ENCODE results near the gene HBD.
"Not testable (repeated sequence)": the region's sequence is repeated elsewhere in the genome, so short reads cannot be mapped to it uniquely, and the experiment has no call there.

The HBD gene

DNA sequence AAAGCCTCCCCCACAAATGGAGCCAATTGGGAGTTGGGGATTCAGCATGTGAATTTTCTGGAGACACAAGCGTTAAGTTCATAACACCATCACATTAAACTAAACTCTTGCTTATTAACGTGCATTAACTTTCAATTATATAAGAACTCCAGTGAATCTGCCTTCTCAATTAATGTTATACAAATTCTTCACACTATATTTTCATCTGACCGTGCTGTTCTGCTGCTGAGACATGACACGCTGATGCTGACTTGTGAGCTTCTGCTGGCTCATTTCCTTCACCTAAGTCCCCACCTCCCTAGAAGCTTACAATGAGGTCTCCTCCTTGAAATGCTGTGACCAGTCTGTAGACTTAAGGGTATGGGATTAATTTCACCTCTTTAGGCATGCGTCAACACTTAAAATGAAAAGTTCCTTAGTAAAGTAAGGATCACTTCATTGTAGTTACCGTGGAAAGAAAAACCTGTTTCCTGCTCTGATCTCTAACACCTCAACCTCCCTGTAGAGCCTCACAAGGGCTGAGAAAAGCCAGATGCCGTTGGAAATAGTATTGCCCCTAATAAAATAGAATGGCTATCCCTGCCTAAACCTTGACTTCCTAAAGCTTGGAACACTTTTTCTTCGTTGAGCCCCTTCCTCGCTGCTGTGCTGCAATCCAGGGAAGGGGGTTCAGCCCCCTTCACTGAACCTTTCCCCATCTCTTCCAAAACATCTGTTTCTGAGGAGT, 18.1 kb upstream of the HBD start:
- no peak for DNase-seq

DNA sequence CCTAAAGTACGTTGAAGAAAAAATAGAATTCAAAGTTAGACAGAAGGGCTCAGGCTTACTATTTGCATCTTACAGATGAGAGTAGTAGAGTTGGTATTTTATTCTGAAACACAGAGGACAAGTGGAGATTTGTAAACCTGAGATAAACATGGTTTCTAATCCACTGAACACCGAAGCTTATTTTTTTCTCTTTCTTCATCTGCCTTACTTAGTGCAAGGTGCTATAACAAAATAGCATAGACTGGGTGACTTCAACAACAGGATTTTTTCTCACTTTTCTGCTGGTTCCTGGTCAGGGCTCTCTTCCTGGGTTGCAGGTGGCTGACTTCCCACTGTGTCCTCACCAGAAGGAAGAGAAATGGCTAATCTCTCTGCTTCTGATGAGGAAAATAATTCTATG, 17.5 kb upstream of the HBD start:
- no peak for DNase-seq

DNA sequence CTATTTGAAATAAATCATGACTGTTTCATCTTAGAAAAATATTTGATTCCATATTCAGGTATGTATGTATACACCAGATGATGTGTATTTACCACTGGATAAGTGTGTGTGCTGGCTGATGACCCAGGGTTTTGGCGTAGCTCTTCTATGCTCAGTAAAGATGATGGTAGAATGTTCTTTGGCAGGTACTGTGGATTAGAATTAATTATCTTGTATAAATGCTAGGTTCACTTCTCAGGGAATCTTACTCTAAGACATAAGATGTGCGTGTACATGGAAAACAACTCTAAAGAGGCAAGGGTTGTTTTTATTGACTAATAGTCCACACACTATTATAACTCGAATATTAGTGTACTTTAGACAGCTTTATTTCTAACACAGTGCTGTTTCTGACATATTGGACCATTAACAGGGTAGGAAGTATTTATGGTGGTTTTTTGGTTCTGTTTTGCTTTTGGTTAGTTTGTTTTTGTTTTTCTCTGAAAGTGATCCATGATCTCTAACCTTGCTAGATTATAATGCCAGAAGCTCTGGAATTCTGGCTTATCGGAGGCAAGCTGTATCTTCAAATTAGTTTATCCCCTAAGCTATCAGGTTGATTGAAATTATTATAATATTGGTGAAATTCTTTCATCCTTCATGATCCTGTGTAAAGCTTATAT, 16.4 kb upstream of the HBD start:
- DNase-seq, result no peak

DNA sequence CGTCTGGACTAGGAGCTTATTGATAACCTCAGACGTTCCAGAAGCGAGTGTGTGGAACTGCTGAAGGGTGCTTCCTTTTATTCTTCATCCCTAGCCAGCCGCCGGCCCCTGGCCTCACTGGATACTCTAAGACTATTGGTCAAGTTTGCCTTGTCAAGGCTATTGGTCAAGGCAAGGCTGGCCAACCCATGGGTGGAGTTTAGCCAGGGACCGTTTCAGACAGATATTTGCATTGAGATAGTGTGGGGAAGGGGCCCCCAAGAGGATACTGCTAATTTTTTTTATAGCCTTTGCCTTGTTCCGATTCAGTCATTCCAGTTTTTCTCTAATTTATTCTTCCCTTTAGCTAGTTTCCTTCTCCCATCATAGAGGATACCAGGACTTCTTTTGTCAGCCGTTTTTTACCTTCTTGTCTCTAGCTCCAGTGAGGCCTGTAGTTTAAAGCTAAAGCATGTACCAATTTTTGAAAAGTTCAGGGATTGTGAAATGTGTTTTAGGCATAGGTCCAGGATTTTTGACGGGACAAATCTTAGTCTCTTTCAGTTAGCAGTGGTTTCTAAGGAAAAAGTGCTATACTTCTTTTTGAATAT, 15.6 kb upstream of the HBD start, which contains the start of gene HBG1:
Gene HBG1 (minus strand): TSS at position 51 of the 590 bp plus-strand sequence. CDS start 53 bp downstream, outside the sequence.
- not testable (repeated sequence) for DNase-seq

DNA sequence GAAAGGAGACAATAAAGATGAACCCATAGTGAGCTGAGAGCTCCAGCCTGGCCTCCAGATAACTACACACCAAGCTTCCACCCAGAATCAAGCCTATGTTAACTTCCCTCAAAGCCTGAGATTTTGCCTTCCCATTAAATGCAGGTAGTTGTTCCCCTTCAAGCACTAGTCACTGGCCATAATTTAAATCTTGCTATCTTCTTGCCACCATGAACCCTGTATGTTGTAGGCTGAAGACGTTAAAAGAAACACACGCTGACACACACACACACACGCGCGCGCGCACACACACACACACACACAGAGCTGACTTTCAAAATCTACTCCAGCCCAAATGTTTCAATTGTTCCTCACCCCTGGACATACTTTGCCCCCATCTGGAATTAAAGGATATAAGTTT, 14.2 kb upstream of the HBD start:
- DNase-seq, result not testable (repeated sequence)

DNA sequence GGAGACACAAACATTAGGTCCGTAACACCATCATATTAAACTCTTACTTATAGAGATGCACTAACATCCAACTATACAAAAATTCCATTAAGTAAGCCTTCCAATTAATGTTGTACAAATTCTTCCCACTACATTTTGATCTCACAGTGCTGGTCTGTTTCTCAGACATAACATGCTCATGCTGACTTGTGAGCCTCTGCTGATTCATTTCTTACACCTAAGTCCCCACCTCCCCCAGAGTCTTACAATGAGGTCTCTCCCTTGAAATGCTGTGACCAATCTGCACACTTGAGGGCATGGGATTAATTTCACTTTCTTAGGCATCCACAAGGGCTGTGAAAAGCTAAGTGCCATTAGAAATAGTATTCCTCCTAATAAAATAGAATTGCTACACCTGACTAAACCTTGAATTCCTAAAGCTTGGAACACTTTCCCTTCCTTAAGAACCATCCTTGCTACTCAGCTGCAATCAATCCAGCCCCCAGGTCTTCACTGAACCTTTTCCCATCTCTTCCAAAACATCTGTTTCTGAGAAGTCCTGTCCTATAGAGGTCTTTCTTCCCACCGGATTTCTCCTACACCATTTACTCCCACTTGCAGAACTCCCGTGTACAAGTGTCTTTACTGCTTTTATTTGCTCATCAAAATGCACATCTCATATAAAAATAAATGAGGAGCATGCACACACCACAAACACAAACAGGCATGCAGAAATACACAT, 13.3 kb upstream of the HBD start:
- DNase-seq, result no peak

DNA sequence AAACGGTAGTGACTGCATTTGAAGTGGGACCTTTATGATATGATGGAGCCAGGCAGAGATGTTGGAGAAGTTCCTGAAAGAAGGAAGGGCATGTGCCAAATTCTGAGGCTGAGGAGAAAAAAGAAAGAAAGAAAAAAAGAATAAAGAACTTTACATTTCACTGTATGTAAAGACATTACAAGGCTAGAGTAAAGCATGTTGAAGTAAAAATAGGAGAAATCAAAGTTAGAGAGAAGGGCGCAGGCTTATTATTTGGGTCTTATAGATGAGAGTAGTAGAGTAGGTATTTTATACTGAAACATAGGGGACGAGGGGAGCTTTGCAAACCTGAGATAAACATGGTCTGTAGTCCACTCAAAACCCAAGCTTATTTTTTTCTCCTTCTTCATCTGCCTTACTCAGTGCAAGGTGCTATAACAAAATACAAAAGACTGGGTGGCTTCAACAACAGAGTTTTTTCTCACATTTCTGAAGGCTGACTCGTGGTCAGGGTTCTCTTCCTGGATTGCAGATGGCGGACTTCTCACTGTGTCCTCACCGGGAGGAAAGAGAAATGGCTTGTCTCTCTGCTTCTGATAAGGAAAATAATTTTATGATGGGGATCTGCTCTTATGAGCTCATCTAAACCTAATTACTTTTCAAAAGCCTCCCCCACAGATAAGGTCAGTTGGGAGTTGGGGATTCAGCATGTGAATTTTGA, 12.6 kb upstream of the HBD start:
- no peak for DNase-seq

DNA sequence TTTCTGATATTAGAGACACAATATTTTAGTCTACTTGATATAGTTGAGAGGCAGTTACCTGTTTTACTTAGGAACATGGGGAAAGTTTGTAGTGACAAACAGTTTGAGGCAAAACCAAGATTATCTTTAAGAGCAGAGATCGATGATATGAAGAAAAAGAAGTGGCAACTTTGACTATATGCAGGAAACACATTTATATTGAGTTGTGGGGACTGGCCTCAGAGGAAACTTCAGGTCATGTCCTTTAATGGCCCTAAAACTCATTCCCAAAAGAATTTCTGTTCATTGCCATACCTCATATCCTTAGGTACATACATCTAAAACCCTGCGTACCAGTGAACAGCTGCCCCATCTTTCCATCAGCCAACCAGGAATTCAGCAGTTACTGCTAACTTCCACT, 10.9 kb upstream of the HBD start:
- no peak for DNase-seq

DNA sequence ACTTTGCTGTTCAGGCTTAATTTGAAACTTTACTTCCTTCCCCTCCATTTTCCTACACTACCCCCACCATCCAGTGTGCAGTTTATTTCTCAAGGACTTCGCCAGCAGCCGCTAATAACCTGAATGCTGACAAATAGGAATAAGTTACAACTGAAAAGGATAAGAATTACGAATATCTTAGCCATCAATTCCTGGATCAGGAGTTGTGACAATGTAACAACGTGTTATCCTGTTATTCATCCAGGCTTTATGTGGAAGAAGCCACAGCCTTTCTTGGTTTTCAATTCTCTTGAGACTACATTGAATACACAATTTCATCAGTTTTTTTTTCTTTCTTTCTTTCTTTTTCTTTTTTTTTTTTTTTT, 9.5 kb upstream of the HBD start:
- DNase-seq, result no peak

DNA sequence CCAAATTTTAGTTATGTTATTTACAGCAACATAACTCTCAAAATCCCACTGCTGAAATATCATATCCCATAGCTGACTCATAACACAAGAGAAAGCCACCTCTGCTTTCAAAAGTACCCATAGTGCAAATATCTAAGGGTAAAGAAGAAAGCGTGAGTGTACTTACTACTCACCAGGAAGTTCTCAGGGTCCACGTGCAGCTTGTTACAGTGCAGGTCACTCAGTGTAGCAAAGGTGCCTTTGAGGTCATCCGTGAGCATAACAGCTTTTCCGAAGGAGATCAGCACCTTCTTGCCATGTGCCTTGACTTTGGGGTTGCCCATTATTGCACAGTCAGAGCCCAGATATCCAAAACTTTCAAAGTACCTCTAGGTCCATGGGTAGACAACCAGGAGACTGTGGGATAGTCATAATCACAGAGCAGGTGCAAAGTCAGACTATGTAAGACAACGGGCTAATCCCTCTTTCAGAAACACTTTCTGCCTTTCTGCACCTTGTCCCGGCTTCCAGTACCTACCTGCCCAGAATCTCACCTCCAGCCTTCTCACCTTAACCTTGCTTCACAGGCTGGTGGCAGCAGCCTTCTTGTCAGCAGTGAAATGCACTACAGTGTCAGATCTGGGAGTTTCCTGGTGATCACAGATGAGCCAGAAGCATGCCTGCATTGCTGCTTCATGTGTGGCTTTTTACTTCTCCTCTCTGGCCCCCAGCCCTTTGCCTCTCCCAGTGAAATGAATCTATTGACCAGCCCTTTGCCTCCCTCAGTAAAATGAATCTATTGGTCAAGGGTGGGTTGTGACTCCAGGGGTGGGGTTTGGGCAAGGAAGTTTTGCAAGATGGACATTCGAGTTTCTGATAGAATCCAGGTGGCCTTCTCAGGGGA, 8.9 kb upstream of the HBD start:
- no peak for DNase-seq

DNA sequence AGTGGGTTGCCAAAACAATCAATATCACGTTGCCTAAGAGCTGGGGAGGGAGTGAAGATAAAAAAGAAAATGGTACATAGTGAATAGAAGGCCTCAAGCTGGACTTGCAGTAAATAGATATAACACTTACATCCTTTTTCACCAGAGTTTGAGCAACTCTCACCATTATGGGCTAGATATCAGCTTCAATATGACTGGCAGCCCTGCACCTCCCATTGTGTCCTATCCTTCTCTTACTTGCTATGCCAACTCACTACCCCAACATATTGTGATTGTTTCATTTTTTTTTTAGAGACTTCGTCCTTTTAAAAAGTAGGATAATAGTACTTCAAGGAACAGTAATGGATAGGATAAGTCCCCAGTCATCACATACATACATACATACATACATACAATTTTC, 7.9 kb upstream of the HBD start:
- DNase-seq, result no peak

DNA sequence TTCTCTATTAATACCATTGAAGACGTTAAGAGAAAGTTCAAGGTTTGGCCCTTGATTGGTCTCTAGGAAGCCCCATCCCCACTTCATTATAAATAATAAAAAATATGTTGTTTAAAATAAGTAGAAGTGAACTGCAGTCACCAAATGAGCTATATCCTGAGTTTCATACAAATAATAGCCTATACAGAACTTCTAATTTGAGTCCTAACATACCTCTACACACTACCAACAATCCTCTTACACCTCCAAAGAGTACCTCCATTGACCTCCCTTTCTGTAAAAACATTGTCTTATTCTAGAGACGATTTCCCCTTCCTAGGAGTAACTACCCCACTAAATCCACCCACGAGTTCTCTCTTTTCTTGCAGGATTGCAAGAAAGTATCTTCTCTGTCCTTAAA, 7.2 kb upstream of the HBD start:
- DNase-seq, result no peak

DNA sequence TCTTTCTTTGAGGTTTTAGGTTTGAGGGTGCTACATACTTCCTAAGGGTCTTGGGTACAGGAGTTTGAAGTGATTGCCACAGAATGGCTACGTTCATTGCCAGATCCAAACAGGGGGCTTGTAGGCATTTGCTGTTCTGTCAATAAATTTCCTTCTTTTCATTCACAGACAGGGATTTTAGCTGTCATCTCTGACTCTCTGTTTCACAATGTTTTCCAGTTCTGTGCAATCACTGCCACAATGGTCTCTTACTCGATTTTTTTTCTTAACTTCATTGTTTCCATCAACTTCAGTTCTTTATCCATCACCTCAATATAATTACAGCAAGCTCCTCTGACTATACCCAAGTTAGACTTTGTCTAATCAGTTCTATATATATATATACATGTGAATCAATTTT, 6.2 kb upstream of the HBD start:
- DNase-seq, result no peak

DNA sequence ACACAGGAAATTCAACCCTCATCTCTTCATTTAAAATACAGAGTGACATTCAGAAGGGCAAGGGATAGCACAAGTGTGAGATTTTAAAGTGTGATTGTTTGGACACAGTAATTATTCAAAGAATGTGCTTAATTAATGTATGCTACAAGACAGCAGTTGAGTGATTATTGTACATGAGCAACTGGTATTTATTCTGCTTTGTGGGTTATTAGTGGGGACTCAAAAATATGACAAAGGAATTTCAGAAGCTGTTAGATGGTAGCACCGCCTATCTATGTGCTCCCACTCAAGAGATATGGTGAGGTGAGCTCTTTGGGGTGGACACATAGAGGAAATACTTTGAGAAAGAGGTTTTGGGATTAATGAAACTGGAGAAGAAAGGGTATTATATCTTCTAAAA, 5.8 kb upstream of the HBD start:
- DNase-seq, result no peak

DNA sequence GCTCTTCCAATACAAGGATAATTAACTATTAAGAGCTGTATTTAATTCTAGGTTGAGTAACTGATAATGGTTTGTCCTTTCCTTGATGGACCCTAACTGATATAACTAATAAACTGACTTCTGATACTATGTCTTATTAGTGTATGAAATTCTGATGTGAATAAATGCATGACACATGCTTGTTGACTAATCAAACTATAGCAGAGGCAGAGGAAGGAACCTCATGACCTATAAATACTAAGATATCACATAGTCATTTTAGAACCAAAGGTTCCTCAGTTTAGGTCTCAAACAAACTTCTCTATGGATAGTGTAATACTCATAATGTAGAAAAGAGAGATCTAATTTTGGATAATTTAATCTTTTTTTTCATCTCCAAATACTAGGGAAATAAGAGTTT, 4.8 kb upstream of the HBD start:
- DNase-seq, result no peak

DNA sequence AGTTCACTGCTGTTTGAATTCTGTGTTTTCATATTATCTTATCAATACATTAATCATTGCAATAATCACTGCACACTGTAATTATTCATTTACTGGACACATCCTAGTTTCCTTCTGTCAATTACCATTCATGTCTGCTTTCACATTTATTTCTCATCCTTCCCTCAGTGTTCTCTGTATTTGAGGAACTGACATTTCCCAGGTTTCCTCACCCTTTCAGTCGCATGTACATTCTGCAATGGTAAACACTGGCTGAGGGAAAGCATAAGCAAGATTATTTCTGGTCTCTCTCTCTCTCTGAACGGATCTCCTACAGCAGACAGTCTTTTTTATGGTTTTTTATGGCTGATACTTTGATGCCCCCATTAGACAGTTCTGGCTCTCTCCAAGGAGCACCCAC, 4.2 kb upstream of the HBD start:
- no peak for DNase-seq

DNA sequence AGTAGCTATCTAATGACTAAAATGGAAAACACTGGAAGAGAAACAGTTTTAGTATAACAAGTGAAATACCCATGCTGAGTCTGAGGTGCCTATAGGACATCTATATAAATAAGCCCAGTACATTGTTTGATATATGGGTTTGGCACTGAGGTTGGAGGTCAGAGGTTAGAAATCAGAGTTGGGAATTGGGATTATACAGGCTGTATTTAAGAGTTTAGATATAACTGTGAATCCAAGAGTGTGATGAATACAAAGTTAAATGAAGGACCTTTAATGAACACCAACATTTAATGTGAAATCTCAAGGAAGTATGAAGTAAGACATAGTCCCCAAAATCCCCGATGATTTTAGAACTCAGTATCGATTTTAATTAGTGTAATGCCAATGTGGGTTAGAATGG, 3.1 kb upstream of the HBD start:
- DNase-seq, result no peak

DNA sequence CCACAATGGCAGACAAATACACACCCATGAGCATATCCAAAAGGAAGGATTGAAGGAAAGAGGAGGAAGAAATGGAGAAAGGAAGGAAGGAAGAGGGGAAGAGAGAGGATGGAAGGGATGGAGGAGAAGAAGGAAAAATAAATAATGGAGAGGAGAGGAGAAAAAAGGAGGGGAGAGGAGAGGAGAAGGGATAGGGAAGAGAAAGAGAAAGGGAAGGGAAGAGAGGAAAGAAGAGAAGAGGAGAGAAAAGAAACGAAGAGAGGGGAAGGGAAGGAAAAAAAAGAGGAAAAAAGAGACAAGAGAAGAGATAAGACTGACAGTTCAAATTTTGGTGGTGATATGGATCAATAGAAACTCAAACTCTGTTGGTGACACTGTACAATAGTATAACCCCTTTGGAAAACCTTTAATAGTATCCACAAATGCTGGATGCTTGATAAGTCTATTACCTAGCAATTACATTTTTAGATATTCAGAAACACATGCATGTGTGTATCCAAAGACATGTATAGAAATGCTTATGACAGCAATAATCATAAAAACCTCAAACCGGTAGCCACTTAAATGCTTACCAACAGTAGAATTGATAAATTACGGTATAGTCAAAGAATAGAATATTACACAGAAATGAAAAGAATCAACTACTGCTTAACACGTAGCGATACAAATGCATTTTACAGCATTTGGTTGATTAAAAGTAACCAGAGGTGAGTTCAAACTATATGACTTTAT, 1.2 kb upstream of the HBD start:
- DNase-seq, result no peak

DNA sequence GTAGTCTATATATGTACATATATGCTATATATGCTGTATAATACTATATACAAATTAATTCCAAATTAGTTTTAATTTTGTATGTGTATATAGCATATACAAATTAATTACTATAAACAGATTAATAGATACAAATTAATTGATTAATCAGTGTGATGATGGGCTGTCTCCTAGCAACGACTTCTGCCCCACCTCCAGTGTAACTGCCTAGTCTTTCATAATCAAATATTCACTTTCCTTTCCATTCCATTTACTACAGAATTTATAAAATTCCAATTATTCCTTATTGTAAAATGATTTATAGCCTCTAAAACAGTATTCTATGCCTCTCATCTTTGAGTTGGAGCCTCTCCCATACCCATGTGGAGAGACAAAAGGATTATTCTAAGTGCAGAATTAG, 976 bp downstream of the HBD start:
- no peak for DNase-seq

DNA sequence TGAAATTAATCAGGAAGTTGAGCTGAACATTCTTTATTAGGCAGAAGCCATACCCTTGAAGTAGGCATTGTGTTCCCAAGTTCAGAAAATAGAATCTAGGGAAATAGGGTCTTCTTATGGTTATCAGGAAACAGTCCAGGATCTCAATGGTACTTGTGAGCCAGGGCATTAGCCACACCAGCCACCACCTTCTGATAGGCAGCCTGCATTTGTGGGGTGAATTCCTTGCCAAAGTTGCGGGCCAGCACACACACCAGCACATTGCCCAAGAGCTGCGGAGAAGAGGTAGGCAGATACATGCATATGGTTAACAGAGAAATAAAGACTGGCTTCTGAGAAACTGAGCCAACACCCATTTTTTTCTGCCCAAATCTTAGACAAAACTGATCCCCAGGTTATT, 1.5 kb downstream of the HBD start:
- DNase-seq, result no peak

DNA sequence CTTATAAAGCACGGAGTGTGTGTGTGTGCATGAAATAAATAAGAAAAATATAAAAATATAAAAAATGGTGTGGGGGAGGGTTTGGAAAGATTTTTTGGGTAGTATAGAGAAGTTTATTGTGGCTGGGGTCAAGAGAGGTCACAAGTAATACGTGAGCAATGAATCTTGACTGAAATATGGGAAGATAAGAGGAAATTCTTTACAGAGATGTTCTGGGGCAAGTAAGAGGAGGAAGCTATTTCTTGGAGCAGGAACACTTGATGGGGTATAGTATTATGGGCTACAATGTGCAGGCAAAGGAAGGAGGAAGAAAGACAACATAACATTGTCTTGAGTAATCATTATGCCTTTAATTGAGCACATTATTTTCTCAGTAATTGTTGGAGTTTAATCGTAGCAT, 2.1 kb downstream of the HBD start:
- no peak for DNase-seq

DNA sequence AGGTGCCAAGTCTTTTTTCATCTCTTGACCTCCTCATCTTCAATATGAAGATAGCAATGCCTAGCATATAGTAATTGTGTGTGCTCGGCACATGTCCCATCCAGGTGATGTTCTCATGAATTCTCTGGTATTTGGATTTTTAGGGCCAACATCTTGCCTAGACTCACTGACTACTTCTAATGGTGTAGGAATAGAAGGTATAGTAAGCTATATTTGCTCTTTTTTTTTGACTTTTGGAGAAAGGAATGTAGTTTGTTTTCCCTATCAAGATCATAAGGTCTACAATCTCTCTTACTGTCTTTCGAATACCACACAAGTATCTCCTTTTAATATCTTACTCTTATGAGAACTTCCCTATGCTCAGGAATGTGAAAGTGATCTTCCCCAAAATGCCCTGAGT, 3.2 kb downstream of the HBD start:
- no peak for DNase-seq

All from stimulated activated CD4-positive, alpha-beta T cell treated with anti-CD3 and anti-CD28 coated beads, Interleukin-4, amount 100 ng/mL, for 24 hours (primary cell).